ENCODE measurements around the gene PPL.
"Not testable (repeated sequence)": the region's sequence is repeated elsewhere in the genome, so short reads cannot be mapped to it uniquely, and the experiment has no call there.

Gene PPL

DNA sequence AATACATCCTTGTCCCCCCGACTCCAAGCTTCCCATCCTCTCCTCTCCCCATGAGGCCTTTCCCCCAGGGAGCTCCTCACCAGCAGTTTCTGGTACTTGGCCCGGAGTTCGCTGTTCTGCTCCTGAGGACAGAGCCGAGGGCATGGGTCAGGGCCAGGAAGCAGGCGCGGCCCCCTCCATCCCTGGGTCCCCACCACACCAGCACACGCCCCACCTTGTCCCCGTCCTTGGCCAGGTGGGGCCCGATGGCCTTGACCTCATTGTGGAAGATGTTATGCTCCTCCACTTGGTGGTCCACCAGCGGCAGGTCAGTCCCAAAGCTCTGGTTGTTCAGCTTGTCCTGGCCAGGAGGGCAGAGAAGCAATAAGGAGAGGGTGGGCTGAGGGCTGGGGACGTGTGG is 36.2 kb downstream of the PPL start:
- H3K4me3 ChIP-seq, result no peak overlapping the region
- H3K4me1 ChIP-seq, result no peaks in the 10 kb centered on the region
- no peaks in the 10 kb centered on the region for H3K27me3 ChIP-seq (ENCODE audit: low read depth)
- no peaks in the 10 kb centered on the region for H3K9me3 ChIP-seq
- no peak for DNase-seq (ENCODE audit: low spot score in 2 of 2)
- no peaks in the 10 kb centered on the region for H3K36me3 ChIP-seq (replicated peaks)
- in situ Hi-C loops (cut with MboI; ENCODE audit: low sequenced_read_pairs), result no loop called here

- no peaks in the 10 kb centered on the region for H3K36me3 ChIP-seq (replicated peaks)
- H3K4me1 ChIP-seq, result no peaks in the 10 kb centered on the region
- H3K9me3 ChIP-seq, result no peaks in the 10 kb centered on the region
- in situ Hi-C loops (cut with MboI; ENCODE audit: low sequenced_read_pairs), result no loop called here
- no peak overlapping the region for H3K4me3 ChIP-seq
- H3K27me3 ChIP-seq (ENCODE audit: low read depth), result no peaks in the 10 kb centered on the region
- DNase-seq (ENCODE audit: low spot score in 2 of 2), result no peak
Measured at GRCh38 chr16:4900036-4900435, 36.9 kb downstream of the PPL start.

DNA sequence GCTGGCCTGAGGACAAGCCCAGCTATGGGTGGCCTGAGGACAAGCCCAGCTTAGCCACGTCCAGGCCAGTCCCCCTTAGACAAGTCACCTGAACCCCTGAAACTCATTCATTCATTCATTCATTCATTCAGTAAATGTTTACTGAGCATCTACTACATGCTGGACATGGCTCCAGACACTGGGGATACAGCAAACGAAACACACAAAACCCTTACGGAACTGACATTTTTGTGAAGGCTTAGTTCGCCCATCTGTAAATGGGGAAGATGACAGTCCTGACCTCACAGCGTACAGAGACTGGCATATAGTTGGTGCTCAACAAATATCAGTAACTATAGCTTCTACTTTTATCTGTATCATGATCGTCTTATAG is 37.5 kb downstream of the PPL start:
- no peak overlapping the region for H3K4me3 ChIP-seq
- in situ Hi-C loops (cut with MboI; ENCODE audit: low sequenced_read_pairs), result no loop called here
- H3K4me1 ChIP-seq, result no peaks in the 10 kb centered on the region
- no peak for DNase-seq (ENCODE audit: low spot score in 2 of 2)
- no peaks in the 10 kb centered on the region for H3K9me3 ChIP-seq
- no peaks in the 10 kb centered on the region for H3K27me3 ChIP-seq (ENCODE audit: low read depth)
- no peaks in the 10 kb centered on the region for H3K36me3 ChIP-seq (replicated peaks)

GRCh38 chr16:4898811-4899473 is 38.0 kb downstream of the PPL start:
- Histone ChIP-seq H3K27me3 (ENCODE audit: low read depth) (no peaks in the 10 kb centered on the region), H3K36me3 (replicated peaks) (no peaks in the 10 kb centered on the region), H3K4me1 (no peaks in the 10 kb centered on the region), H3K9me3 (no peaks in the 10 kb centered on the region), H3K4me3 (no peak overlapping the region)
- DNase-seq (ENCODE audit: low spot score in 2 of 2), result no peak
- in situ Hi-C loops (cut with MboI; ENCODE audit: low sequenced_read_pairs), result no loop called here

GRCh38 chr16:4897328-4897727 is 39.6 kb downstream of the PPL start:
- Histone ChIP-seq H3K27me3 (ENCODE audit: low read depth) (no peaks in the 10 kb centered on the region), H3K36me3 (replicated peaks) (no peaks in the 10 kb centered on the region), H3K4me3 (no peak overlapping the region), H3K4me1 (no peaks in the 10 kb centered on the region), H3K9me3 (no peaks in the 10 kb centered on the region)
- in situ Hi-C loops (cut with MboI; ENCODE audit: low sequenced_read_pairs), result no loop called here
- DNase-seq (ENCODE audit: low spot score in 2 of 2), result no peak

DNA sequence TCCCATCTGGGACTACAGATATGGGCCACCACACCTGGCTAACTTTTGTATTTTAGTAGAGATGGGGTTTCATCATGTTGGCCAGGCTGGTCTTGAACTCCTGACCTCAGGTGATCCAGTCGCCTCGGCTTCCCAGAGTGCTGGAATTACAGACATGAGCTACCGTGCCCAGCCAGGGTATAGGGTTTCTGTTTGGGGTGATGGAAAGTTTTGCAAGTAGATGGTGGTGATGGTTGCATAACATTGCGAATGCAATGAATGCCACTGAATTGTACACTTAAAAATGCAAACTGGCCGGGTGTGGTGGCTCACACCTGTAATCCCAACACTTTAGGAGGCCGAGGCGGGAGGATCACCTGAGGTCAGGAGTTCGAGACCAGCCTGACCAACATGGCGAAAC is 40.2 kb downstream of the PPL start:
- DNase-seq (ENCODE audit: low spot score in 2 of 2); H3K27me3 ChIP-seq (ENCODE audit: low read depth); H3K4me1 ChIP-seq; H3K9me3 ChIP-seq; in situ Hi-C loops (cut with MboI; ENCODE audit: low sequenced_read_pairs); H3K4me3 ChIP-seq; H3K36me3 ChIP-seq (replicated peaks): not testable (repeated sequence)

DNA sequence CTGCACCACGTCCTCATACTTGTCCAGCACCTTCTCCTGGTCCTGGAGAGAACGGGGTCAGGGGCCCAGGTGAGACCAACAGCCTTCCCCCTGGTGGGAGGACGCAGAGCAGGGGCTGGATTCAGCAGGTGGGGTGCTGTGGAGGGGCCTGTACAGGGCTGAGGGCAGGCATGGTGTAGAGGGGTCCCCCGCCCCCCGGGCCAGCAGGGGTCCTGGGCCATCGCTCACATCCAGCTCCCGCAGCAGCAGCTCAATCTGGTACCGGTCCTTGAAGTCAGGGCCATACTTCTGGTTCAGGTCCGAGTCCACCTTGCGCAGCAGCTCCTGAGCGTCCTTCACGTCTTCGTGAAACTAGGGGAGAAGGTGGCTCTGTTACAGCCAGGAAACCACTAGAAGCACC is 41.6 kb downstream of the PPL start:
- no peak for DNase-seq (ENCODE audit: low spot score in 2 of 2)
- Histone ChIP-seq H3K27me3 (ENCODE audit: low read depth) (no peaks in the 10 kb centered on the region), H3K4me3 (no peak overlapping the region), H3K36me3 (replicated peaks) (no peaks in the 10 kb centered on the region), H3K4me1 (no peaks in the 10 kb centered on the region), H3K9me3 (no peaks in the 10 kb centered on the region)
- in situ Hi-C loops (cut with MboI; ENCODE audit: low sequenced_read_pairs), result no loop called here

DNA sequence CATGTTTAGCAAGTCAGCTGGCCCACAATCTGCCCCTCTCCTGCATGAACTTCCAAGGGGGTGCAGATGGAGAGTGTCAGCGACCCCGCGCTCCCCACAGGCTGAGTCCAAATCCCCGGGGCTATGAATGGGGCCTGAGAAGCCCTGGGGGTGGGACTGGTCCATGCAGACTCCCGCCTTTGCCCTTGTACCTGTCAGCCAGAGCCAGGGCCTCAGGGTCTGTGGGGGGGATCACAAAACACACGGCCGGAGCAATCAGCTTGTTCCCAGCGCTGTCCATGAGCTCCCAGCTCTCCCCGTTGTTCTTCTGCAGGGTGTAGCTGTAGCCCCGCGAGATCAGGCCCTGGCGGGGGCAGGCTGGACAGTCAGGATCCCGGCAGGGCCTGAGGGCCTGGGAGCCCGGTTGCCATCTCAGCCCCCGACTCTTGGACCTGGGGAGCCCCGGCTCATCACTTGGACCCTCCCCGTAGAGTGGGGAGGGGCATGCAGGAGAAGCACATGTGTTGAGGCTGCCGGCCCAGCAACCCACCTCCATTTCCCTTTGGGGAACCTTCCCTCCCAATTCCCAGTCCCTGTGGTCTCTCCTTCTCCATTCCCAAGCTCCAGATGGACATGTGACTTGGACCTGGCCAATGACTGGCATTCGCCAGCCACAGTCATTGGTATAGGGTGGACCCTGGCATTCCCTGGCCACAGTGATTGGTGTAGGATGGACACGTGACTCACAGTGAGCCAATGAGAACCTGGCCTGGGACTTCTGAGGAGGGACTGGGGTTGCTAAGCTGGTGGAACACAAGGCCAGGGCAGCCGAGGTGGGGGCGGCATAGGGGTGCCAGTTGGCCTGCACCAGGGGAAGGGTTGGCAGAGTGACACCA is 42.4 kb downstream of the PPL start:
- no peaks in the 10 kb centered on the region for H3K27me3 ChIP-seq (ENCODE audit: low read depth)
- no peaks in the 10 kb centered on the region for H3K4me1 ChIP-seq
- no peak overlapping the region for H3K4me3 ChIP-seq
- in situ Hi-C loops (cut with MboI; ENCODE audit: low sequenced_read_pairs), result no loop called here
- no peaks in the 10 kb centered on the region for H3K9me3 ChIP-seq
- H3K36me3 ChIP-seq (replicated peaks), result no peaks in the 10 kb centered on the region
- DNase-seq (ENCODE audit: low spot score in 2 of 2), result no peak

- DNase-seq (ENCODE audit: low spot score in 2 of 2), result no peak
- Histone ChIP-seq H3K27me3 (ENCODE audit: low read depth) (no peaks in the 10 kb centered on the region), H3K36me3 (replicated peaks) (no peaks in the 10 kb centered on the region), H3K9me3 (no peaks in the 10 kb centered on the region), H3K4me1 (no peaks in the 10 kb centered on the region), H3K4me3 (no peak overlapping the region)
- in situ Hi-C loops (cut with MboI; ENCODE audit: low sequenced_read_pairs), result no loop called here
Measured at GRCh38 chr16:4893103-4893862, 43.7 kb downstream of the PPL start.

DNA sequence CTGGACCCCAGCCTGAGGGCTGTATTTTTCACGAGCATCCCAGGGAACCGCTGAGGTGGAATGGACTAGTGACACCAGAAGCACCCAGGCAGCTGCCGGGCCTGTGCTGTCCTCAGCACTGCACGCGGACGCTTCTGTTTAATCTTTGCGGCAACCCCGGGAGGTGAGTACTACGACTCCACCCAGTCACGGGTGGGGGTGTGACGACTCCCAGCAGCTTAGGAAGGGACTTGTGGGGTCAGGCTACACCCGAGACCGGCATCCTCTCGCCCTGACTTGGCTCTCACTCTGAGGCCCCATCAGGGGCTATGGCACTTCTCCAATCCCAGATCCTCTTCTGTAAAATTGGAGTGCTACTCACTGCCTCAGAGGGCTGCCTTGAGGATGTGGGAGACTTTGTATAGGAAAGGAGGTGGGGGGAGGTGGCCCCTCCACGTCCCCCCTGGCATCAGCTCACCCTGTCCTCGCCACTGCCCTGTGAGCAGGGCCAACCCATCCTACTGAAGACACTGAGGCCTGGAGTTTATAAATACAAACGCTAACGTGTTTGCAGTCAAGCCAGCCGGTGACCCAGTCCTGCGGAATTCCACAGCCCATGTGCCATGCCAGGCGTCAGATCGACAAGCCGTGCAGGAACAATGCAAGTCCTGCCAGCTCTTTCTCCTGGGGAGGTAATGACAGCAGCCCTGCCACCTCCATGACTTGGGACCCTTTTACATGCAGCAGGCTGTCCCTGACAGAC is 44.4 kb downstream of the PPL start:
- H3K27me3 ChIP-seq (ENCODE audit: low read depth), result no peaks in the 10 kb centered on the region
- H3K9me3 ChIP-seq, result no peaks in the 10 kb centered on the region
- in situ Hi-C loops (cut with MboI; ENCODE audit: low sequenced_read_pairs), result no loop called here
- DNase-seq (ENCODE audit: low spot score in 2 of 2), result no peak
- no peaks in the 10 kb centered on the region for H3K4me1 ChIP-seq
- no peaks in the 10 kb centered on the region for H3K36me3 ChIP-seq (replicated peaks)
- H3K4me3 ChIP-seq, result no peak overlapping the region

- Histone ChIP-seq H3K36me3 (replicated peaks) (peaks cover 3% of the 10 kb centered on the region; the same call in 1 of the 2 replicates), H3K27me3 (ENCODE audit: low read depth) (no peaks in the 10 kb centered on the region), H3K4me1 (no peaks in the 10 kb centered on the region), H3K4me3 (no peak overlapping the region), H3K9me3 (no peaks in the 10 kb centered on the region)
- in situ Hi-C loops (cut with MboI; ENCODE audit: low sequenced_read_pairs), result no loop called here
- DNase-seq (ENCODE audit: low spot score in 2 of 2), result no peak
Measured at GRCh38 chr16:4891886-4892216, 45.1 kb downstream of the PPL start.

DNA sequence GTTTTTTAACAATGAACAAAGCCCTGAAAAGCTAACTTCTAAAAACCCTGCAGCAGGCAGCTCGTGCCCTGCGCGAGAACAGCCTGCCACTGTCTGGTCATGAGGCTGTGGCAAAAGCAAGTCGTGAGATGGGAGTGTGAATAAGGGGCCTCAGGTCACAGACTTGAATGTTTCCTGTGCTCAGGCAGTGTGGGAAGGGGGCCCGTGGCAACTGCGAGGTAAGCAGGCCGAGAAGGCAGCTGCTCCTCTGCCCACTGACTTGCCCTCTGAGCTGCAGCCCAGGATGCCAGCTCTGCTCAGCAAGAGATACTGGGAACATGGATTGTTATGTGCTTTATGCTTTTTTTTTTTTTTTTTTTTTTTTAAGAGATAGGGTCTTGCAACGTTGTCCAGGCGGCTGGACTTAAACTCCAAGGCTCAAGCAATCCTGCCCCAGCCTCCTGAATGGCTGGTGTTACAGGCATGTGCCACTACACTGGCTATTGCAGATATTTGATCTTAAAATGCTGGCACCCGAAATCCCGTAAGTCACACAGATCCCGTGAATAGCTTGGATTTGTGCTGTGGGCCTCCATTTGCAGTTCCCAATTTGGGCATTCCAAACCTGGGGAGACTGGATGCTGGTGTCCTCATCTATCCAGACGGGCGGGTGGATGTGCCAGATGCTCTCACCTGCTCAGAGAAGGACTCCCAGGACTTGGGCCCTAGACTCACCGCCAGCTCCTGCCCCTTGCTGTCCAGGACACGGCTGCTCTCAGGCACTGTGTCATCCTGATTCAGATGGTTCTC is 45.7 kb downstream of the PPL start:
- in situ Hi-C loops (cut with MboI; ENCODE audit: low sequenced_read_pairs), result no loop called here

GRCh38 chr16:4890686-4891085 is 46.3 kb downstream of the PPL start:
- no peak overlapping the region for H3K4me3 ChIP-seq
- no peaks in the 10 kb centered on the region for H3K9me3 ChIP-seq
- in situ Hi-C loops (cut with MboI; ENCODE audit: low sequenced_read_pairs), result no loop called here
- H3K36me3 ChIP-seq (replicated peaks), result peaks cover 5% of the 10 kb centered on the region; the same call in 1 of the 2 replicates
- no peak for DNase-seq (ENCODE audit: low spot score in 2 of 2)
- no peaks in the 10 kb centered on the region for H3K4me1 ChIP-seq
- no peaks in the 10 kb centered on the region for H3K27me3 ChIP-seq (ENCODE audit: low read depth)

More for the DNA sequence above, 45.7 kb downstream of the PPL start:
- no peak for DNase-seq (ENCODE audit: low spot score in 2 of 2)
- no peaks in the 10 kb centered on the region for H3K4me1 ChIP-seq
- H3K36me3 ChIP-seq (replicated peaks), result peaks cover 5% of the 10 kb centered on the region; the same call in 1 of the 2 replicates
- H3K4me3 ChIP-seq, result no peak overlapping the region
- H3K27me3 ChIP-seq (ENCODE audit: low read depth), result no peaks in the 10 kb centered on the region
- no peaks in the 10 kb centered on the region for H3K9me3 ChIP-seq

Measured in HAP-1 (cell line).